Renal cortical epithelial cell (primary cell): Measurements from ENCODE around the gene SCN3B. TPM values are rescaled to one million over a fixed set of nuclear protein-coding genes. Genes with fewer than 3 reads are reported as not detected.

Experiments used
- DNase-seq: peaks from one replicate; pipeline ENCODE4 v3.0.0-alpha.2; 2011; ENCODE audit warnings: low read depth
- total RNA-seq: library from RNA; depleted of rRNA; stranded (reverse); fragments of >200 nt; gene quantifications from 2 replicates; pipeline ENCODE4 v1.2.3, GENCODE V29; 2014

Gene SCN3B
- total RNA-seq, 1 donor from 2014 or later: 0.20 TPM

- no peak for DNase-seq
Measured at GRCh38 chr11:123594921-123595320, 59.5 kb downstream of the SCN3B start.

DNA sequence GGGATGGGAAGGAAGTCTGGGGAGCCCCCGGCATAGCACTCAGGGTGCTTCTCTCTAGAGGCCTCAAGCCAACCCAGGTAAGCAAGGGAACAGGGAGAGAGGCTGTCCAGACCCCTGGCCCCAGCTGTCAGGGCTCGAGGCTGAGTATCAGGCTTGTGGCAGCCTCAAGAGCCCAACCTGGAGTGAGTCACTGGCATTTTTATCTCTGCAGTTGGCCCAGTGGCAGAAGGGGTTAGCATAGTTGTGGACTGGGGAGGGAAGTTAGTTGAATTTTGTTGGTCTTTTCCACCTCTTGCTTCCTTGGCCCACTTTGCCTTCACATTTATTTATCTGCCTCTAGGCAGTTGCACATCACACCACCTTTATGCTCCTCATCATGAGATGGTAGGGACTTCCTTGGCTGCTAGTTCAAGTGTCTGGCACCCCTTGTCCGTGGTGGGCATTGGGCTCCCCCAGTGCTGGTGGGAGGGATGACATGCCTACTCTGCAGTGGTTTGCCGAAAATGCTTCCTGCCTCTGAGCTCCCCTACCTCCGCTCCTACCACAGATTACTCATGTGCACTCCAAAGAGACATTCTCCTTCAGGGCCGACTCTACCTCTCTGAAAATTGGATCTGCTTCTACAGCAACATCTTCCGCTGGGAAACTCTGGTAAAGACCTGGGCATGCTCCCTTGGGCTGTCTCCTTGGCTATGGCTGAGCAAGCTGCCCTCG is 60.1 kb downstream of the SCN3B start:
- no peak for DNase-seq

GRCh38 chr11:123593570-123593969 is 60.9 kb downstream of the SCN3B start:
- no peak for DNase-seq

GRCh38 chr11:123590296-123590912 is 64.0 kb downstream of the SCN3B start:
- DNase-seq: peak; percentile 79

- no peak for DNase-seq
Measured at GRCh38 chr11:123588864-123589262, 65.6 kb downstream of the SCN3B start.

GRCh38 chr11:123588117-123588863 is 66.1 kb downstream of the SCN3B start:
- peak; percentile 10 for DNase-seq

DNA sequence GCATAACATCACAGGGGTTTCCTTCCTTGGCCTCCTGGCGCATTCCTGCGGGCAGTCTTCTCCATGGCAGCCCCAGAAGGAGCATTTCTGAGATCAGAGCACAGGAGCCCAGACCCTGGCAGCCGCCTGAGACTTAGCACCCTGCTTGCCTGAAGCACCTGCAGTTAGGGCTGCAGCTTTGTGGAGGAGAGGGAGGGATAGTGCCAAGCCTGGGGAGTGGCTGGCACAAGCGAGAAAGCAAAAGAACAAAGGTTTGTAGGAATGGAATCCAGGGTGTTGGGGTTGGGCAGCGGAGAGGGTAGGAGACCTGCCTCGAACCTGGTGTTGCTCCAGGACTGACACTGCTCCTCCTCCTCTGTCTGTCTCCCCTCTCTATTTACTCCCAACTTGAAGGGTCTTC is 66.9 kb downstream of the SCN3B start:
- DNase-seq: no peak

GRCh38 chr11:123587044-123587443 is 67.4 kb downstream of the SCN3B start:
- peak; percentile 1 for DNase-seq

DNA sequence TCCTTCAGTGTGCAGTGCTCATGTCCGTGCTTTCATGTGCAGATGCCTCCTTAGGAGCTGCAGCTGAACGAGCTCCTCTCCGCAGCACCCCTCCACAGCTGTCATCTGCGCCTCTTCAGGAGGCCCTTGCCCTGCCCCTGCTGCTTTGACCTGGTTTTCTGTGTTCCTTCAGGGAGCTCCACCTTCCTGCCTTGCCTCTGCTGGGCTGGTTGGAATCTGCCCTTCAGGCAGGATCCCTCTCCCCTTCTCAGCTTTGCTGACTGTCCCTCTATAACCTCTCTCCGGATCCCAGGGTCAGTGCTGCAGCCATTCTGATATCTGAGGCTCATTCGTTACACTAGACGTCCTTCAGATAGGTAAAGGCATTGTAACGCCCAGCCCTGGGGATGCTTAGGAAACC is 67.9 kb downstream of the SCN3B start:
- no peak for DNase-seq

- DNase-seq: no peak
Measured at GRCh38 chr11:123585706-123586105, 68.7 kb downstream of the SCN3B start.

GRCh38 chr11:123585206-123585605 is 69.2 kb downstream of the SCN3B start:
- no peak for DNase-seq

DNA sequence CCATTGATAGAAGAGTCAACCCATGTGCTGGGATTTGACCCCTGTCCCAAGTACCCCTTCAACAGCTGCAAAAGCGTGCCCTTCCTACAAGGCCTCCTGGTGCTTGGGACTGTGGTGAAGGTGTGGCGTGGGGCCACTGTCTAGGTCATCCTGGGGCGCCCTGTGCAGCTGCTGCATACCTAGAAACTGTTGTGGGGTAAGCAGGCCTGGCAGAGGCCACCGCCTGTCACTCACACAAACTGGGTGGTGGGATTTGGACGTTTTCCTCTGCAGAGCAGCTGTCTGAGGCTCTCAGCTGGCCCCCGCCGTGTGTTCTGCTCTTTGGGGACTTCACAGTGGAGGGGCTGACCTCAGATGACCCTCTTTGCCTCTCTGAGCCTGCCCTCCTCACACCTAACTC is 69.7 kb downstream of the SCN3B start:
- DNase-seq: no peak

DNA sequence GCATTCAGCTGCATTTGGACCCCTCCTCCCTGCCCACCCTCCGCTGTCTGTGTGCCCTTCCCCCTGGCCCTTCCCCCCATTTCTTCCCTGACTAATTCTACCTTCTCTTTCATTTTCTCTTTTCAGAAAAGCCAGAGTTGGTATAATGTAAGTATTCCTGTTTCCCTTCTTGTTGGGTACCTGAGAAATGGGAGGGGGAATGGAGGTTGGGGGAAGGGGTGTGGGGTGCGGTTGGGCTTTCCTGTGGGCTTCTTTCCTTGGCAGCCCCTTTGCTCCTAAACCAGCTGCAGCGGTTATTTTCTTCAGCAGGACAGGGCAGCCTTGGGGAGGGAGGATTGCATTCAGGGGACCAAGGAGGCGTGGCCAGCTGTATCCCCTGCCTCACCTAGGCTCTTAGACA is 70.2 kb downstream of the SCN3B start:
- DNase-seq: no peak

DNA sequence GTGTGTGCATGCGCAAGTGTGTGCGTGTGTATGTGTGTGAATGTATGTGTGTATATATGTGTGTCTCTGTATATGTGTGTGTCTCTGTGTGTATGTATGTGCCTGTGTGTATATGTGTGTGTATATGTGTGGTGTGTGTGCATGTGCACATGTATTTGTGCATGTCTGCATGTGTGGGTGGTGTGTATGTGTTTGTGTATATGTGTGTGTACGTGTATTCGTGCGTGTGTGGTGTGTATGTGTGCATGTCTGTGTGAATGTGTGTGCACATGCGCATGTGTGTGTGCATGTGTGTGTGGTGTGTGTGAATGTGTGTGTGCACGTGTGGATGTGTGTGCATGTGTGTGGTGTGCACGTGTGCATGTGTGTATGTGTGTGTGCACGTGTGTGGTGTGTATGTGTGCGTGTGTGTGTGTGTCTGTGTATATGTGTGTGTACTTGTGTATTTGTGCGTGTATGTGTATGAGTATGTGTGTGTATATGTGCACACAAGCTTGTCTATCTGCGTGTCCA is 71.4 kb downstream of the SCN3B start:
- no peak for DNase-seq

GRCh38 chr11:123581651-123582399 is 72.6 kb downstream of the SCN3B start:
- no peak for DNase-seq

- peak; percentile 23 for DNase-seq
Measured at GRCh38 chr11:123580557-123581275, 73.7 kb downstream of the SCN3B start.

DNA sequence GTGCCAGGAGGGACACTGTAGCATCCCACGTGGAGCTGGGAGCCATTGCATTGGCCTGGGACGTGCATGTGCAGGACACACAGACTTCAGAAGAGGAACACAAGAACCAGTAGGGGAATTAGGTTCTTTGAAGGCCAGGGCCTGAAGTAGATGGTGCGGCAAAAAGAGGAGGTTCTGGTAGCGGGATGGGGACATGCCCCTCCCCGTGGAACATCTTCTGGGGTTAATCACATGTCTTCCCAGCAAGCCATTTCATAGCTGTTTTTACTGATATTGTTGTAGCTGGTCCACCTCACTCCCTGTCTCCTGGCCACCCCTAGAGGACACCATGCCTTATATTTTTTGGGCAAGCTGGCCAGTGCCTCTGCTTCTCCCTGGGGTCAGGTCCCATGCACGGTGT is 74.3 kb downstream of the SCN3B start:
- no peak for DNase-seq

GRCh38 chr11:123579482-123579812 is 75.0 kb downstream of the SCN3B start:
- DNase-seq: no peak
